ENCODE data around the gene GOT1.

Gene GOT1

GRCh38 chr10:99419688-99420087 lies 10.7 kb downstream of the GOT1 start:
- Histone ChIP-seq H3K9ac (ENCODE audit: insufficient read length) (no peak overlapping the region), H3K9me3 (ENCODE audit: low read depth, low read length) (no peaks in the 10 kb centered on the region), H3K27ac (no peak overlapping the region), H3K36me3 (ENCODE audit: insufficient read depth, low read length) (no peaks in the 10 kb centered on the region; the same call in 1 of the 2 replicates), H3K4me3 (no peak overlapping the region)
- no peak for DNase-seq (ENCODE audit: low read depth, low spot score)
- TF ChIP-seq FOXP2 (optimal IDR thresholded peaks at IDR 0.05; ENCODE audit: control extremely low read depth, extremely low read length, insufficient read depth), result no peak
- no peak for TF ChIP-seq POLR2AphosphoS5 (IDR thresholded peaks at IDR 0.05; ENCODE audit: borderline replicate concordance, low read depth, low read length)
- no peak for TF ChIP-seq EZH2 (IDR thresholded peaks at IDR 0.05)

- DNase-seq (ENCODE audit: low read depth, low spot score), result no peak
- Histone ChIP-seq H3K9me3 (ENCODE audit: low read depth, low read length) (no peaks in the 10 kb centered on the region), H3K27ac (no peak overlapping the region), H3K4me3 (no peak overlapping the region), H3K9ac (ENCODE audit: insufficient read length) (no peak overlapping the region), H3K36me3 (ENCODE audit: insufficient read depth, low read length) (no peaks in the 10 kb centered on the region; the same call in 1 of the 2 replicates)
- TF ChIP-seq FOXP2 (optimal IDR thresholded peaks at IDR 0.05; ENCODE audit: control extremely low read depth, extremely low read length, insufficient read depth), result no peak
- no peak for TF ChIP-seq EZH2 (IDR thresholded peaks at IDR 0.05)
- TF ChIP-seq POLR2AphosphoS5 (IDR thresholded peaks at IDR 0.05; ENCODE audit: borderline replicate concordance, low read depth, low read length), result no peak
These were observed 11.4 kb downstream of the GOT1 start for GRCh38 chr10:99418910-99419624.

GRCh38 chr10:99412099-99412498 lies 18.3 kb downstream of the GOT1 start:
- no peak for DNase-seq (ENCODE audit: low read depth, low spot score)
- no peak overlapping the region for H3K9ac ChIP-seq (ENCODE audit: insufficient read length)

GRCh38 chr10:99411546-99411945 lies 18.9 kb downstream of the GOT1 start:
- Histone ChIP-seq H3K9me3 (ENCODE audit: low read depth, low read length) (no peaks in the 10 kb centered on the region), H3K36me3 (ENCODE audit: insufficient read depth, low read length) (no peaks in the 10 kb centered on the region; the same call in 1 of the 2 replicates), H3K9ac (ENCODE audit: insufficient read length) (no peak overlapping the region), H3K4me3 (no peak overlapping the region), H3K27ac (no peak overlapping the region)
- TF ChIP-seq POLR2AphosphoS5 (IDR thresholded peaks at IDR 0.05; ENCODE audit: borderline replicate concordance, low read depth, low read length) (no peak), EZH2 (IDR thresholded peaks at IDR 0.05) (no peak), FOXP2 (optimal IDR thresholded peaks at IDR 0.05; ENCODE audit: control extremely low read depth, extremely low read length, insufficient read depth) (no peak)
- DNase-seq (ENCODE audit: low read depth, low spot score), result no peak

More at GRCh38 chr10:99412099-99412498, 18.3 kb downstream of the GOT1 start:
- H3K27ac ChIP-seq, result no peak overlapping the region
- no peak for TF ChIP-seq POLR2AphosphoS5 (IDR thresholded peaks at IDR 0.05; ENCODE audit: borderline replicate concordance, low read depth, low read length)
- no peak for TF ChIP-seq FOXP2 (optimal IDR thresholded peaks at IDR 0.05; ENCODE audit: control extremely low read depth, extremely low read length, insufficient read depth)
- TF ChIP-seq EZH2 (IDR thresholded peaks at IDR 0.05), result no peak
- H3K9me3 ChIP-seq (ENCODE audit: low read depth, low read length), result no peaks in the 10 kb centered on the region
- H3K36me3 ChIP-seq (ENCODE audit: insufficient read depth, low read length), result no peaks in the 10 kb centered on the region
- no peak overlapping the region for H3K4me3 ChIP-seq

GRCh38 chr10:99410876-99411275 lies 19.5 kb downstream of the GOT1 start:
- Histone ChIP-seq H3K36me3 (ENCODE audit: insufficient read depth, low read length) (peaks cover 3% of the 10 kb centered on the region; the same call in 1 of the 2 replicates), H3K4me3 (no peak overlapping the region)
- no peak for TF ChIP-seq POLR2AphosphoS5 (IDR thresholded peaks at IDR 0.05; ENCODE audit: borderline replicate concordance, low read depth, low read length)
- no peak for TF ChIP-seq EZH2 (IDR thresholded peaks at IDR 0.05)
- TF ChIP-seq FOXP2 (optimal IDR thresholded peaks at IDR 0.05; ENCODE audit: control extremely low read depth, extremely low read length, insufficient read depth), result no peak

GRCh38 chr10:99410146-99410545 lies 20.3 kb downstream of the GOT1 start:
- Histone ChIP-seq H3K36me3 (ENCODE audit: insufficient read depth, low read length) (peaks cover 5% of the 10 kb centered on the region; the same call in 1 of the 2 replicates), H3K27ac (no peak overlapping the region), H3K9me3 (ENCODE audit: low read depth, low read length) (no peaks in the 10 kb centered on the region), H3K9ac (ENCODE audit: insufficient read length) (no peak overlapping the region), H3K4me3 (no peak overlapping the region)
- TF ChIP-seq EZH2 (IDR thresholded peaks at IDR 0.05), result no peak
- no peak for TF ChIP-seq FOXP2 (optimal IDR thresholded peaks at IDR 0.05; ENCODE audit: control extremely low read depth, extremely low read length, insufficient read depth)
- TF ChIP-seq POLR2AphosphoS5 (IDR thresholded peaks at IDR 0.05; ENCODE audit: borderline replicate concordance, low read depth, low read length), result no peak
- DNase-seq (ENCODE audit: low read depth, low spot score), result no peak

More at GRCh38 chr10:99410876-99411275, 19.5 kb downstream of the GOT1 start:
- Histone ChIP-seq H3K9me3 (ENCODE audit: low read depth, low read length) (no peaks in the 10 kb centered on the region), H3K9ac (ENCODE audit: insufficient read length) (no peak overlapping the region), H3K27ac (no peak overlapping the region)
- no peak for DNase-seq (ENCODE audit: low read depth, low spot score)

- no peak overlapping the region for H3K4me3 ChIP-seq
- H3K9ac ChIP-seq (ENCODE audit: insufficient read length), result no peak overlapping the region
- no peaks in the 10 kb centered on the region for H3K9me3 ChIP-seq (ENCODE audit: low read depth, low read length)
- peaks cover 13% of the 10 kb centered on the region; the same call in 1 of the 2 replicates for H3K36me3 ChIP-seq (ENCODE audit: insufficient read depth, low read length)
- DNase-seq (ENCODE audit: low read depth, low spot score), result no peak
- TF ChIP-seq FOXP2 (optimal IDR thresholded peaks at IDR 0.05; ENCODE audit: control extremely low read depth, extremely low read length, insufficient read depth) (no peak), EZH2 (IDR thresholded peaks at IDR 0.05) (no peak), POLR2AphosphoS5 (IDR thresholded peaks at IDR 0.05; ENCODE audit: borderline replicate concordance, low read depth, low read length) (no peak)
- no peak overlapping the region for H3K27ac ChIP-seq
These were observed 24.3 kb downstream of the GOT1 start for GRCh38 chr10:99406149-99406548.

- H3K9me3 ChIP-seq (ENCODE audit: low read depth, low read length), result no peaks in the 10 kb centered on the region
- no peak overlapping the region for H3K9ac ChIP-seq (ENCODE audit: insufficient read length)
- no peak overlapping the region for H3K27ac ChIP-seq
- TF ChIP-seq POLR2AphosphoS5 (IDR thresholded peaks at IDR 0.05; ENCODE audit: borderline replicate concordance, low read depth, low read length) (no peak), FOXP2 (optimal IDR thresholded peaks at IDR 0.05; ENCODE audit: control extremely low read depth, extremely low read length, insufficient read depth) (no peak)
- peaks cover 13% of the 10 kb centered on the region; the same call in 1 of the 2 replicates for H3K36me3 ChIP-seq (ENCODE audit: insufficient read depth, low read length)
- H3K4me3 ChIP-seq, result no peak overlapping the region
- no peak for DNase-seq (ENCODE audit: low read depth, low spot score)
These were observed 26.8 kb downstream of the GOT1 start for GRCh38 chr10:99403674-99404073.

Data from SK-N-MC (cell line).